ENCODE measurements around the gene B4GALNT4.
"Not testable (repeated sequence)": the region's sequence is repeated elsewhere in the genome, so short reads cannot be mapped to it uniquely, and the experiment has no call there.

The B4GALNT4 gene

GRCh38 chr11:359181-359714, 10.1 kb upstream of the B4GALNT4 start:
- no peak for DNase-seq (ENCODE audit: low read depth)

- no peak for DNase-seq (ENCODE audit: low read depth)
Observed at GRCh38 chr11:360326-361280, 8.7 kb upstream of the B4GALNT4 start.

- DNase-seq (ENCODE audit: low read depth) = no peak
Observed at GRCh38 chr11:362642-363442, 6.5 kb upstream of the B4GALNT4 start.

- not testable (repeated sequence) for DNase-seq (ENCODE audit: low read depth)
Observed at GRCh38 chr11:363443-363805, 5.9 kb upstream of the B4GALNT4 start.

GRCh38 chr11:363948-364761, 5.1 kb upstream of the B4GALNT4 start:
- DNase-seq (ENCODE audit: low read depth) = peak; percentile 54

GRCh38 chr11:364991-365725, 4.1 kb upstream of the B4GALNT4 start:
- no peak for DNase-seq (ENCODE audit: low read depth)

GRCh38 chr11:365831-366230, 3.5 kb upstream of the B4GALNT4 start:
- DNase-seq (ENCODE audit: low read depth) = no peak

GRCh38 chr11:367956-368413, 1.3 kb upstream of the B4GALNT4 start:
- DNase-seq (ENCODE audit: low read depth) = no peak

GRCh38 chr11:368414-369335, 624 bp upstream of the B4GALNT4 start:
- no peak for DNase-seq (ENCODE audit: low read depth)

- DNase-seq (ENCODE audit: low read depth) = no peak
Observed at GRCh38 chr11:370070-370941, 1.0 kb downstream of the B4GALNT4 start.

GRCh38 chr11:371051-371450, 1.8 kb downstream of the B4GALNT4 start:
- no peak for DNase-seq (ENCODE audit: low read depth)

- no peak for DNase-seq (ENCODE audit: low read depth)
Observed at GRCh38 chr11:371716-372590, 2.7 kb downstream of the B4GALNT4 start.

GRCh38 chr11:372809-373715, 3.8 kb downstream of the B4GALNT4 start:
- DNase-seq (ENCODE audit: low read depth) = no peak

- no peak for DNase-seq (ENCODE audit: low read depth)
Observed at GRCh38 chr11:373716-374551, 4.6 kb downstream of the B4GALNT4 start.

GRCh38 chr11:375065-376025, 6.0 kb downstream of the B4GALNT4 start:
- DNase-seq (ENCODE audit: low read depth) = no peak
